Stimulated activated CD4-positive, alpha-beta T cell treated with anti-CD3 and anti-CD28 coated beads, Interleukin-1b, Interleukin-23, amount 100 ng/mL, for 4 hours (primary cell): ENCODE data around the gene ZC3H12D.
A peak's percentile ranks its signal among the peaks of the same experiment; 100 is the strongest.
"Not testable (repeated sequence)": the region's sequence is repeated elsewhere in the genome, so short reads cannot be mapped to it uniquely, and the experiment has no call there.

Experiments
- DNase-seq, 2 donors: peaks; one replicate each; pipeline ENCODE4 v3.0.0-alpha.2; 2020; ENCODE audit warnings: low read depth in 2 of 2

The ZC3H12D gene

GRCh38 chr6:149483849-149484655, 762 bp downstream of the ZC3H12D start:
- DNase-seq: no peak

- DNase-seq: no peak
Observed at GRCh38 chr6:149483334-149483725, 1.5 kb downstream of the ZC3H12D start.

GRCh38 chr6:149482545-149483333, 2.1 kb downstream of the ZC3H12D start:
- no peak for DNase-seq

- DNase-seq: peak in 1 of 2 donors; percentile 31
Observed at GRCh38 chr6:149480502-149481280, 4.1 kb downstream of the ZC3H12D start.

- DNase-seq: no peak
Observed at GRCh38 chr6:149478631-149479314, 6.0 kb downstream of the ZC3H12D start.

- DNase-seq: no peak
Observed at GRCh38 chr6:149477544-149477943, 7.3 kb downstream of the ZC3H12D start.

GRCh38 chr6:149476789-149477455, 7.9 kb downstream of the ZC3H12D start:
- no peak for DNase-seq

- no peak for DNase-seq
Observed at GRCh38 chr6:149474108-149474935, 10.5 kb downstream of the ZC3H12D start.

- no peak for DNase-seq
Observed at GRCh38 chr6:149473080-149474052, 11.4 kb downstream of the ZC3H12D start.

GRCh38 chr6:149472241-149472640, 12.6 kb downstream of the ZC3H12D start:
- no peak for DNase-seq

- DNase-seq: no peak
Observed at GRCh38 chr6:149471801-149472200, 13.0 kb downstream of the ZC3H12D start.

GRCh38 chr6:149470948-149471347, 13.9 kb downstream of the ZC3H12D start:
- DNase-seq: no peak

- DNase-seq: no peak
Observed at GRCh38 chr6:149468179-149468578, 16.6 kb downstream of the ZC3H12D start.

- no peak for DNase-seq
Observed at GRCh38 chr6:149467265-149467664, 17.5 kb downstream of the ZC3H12D start.

- DNase-seq: no peak
Observed at GRCh38 chr6:149464411-149464810, 20.4 kb downstream of the ZC3H12D start.

- no peak for DNase-seq
Observed at GRCh38 chr6:149463781-149464180, 21.0 kb downstream of the ZC3H12D start.

GRCh38 chr6:149462712-149463111, 22.1 kb downstream of the ZC3H12D start:
- DNase-seq: not testable (repeated sequence)

GRCh38 chr6:149461670-149462069, 23.1 kb downstream of the ZC3H12D start:
- DNase-seq: no peak

GRCh38 chr6:149460249-149460648, 24.6 kb downstream of the ZC3H12D start:
- not testable (repeated sequence) for DNase-seq
